GM12878 (cell line): ENCODE measurements around the gene CLK4. TPM values are rescaled to one million over a fixed set of nuclear protein-coding genes. Genes with fewer than 3 reads are reported as not detected.
"Not testable (repeated sequence)": the region's sequence is repeated elsewhere in the genome, so short reads cannot be mapped to it uniquely, and the experiment has no call there.

Source experiments
- ATAC-seq: fragments of 200-7000 bp; cut with Tn5 transposase; 3 replicates; pipeline ENCODE4 v1.9.1; 2020; ENCODE audit warnings: mild to moderate bottlenecking, moderate library complexity
- BruUV-seq: library from RNA; stranded (reverse); fragments of 400-500 nt; replicated peaks from 2 replicates; lab custom pipeline; 2021; lab: Mats Ljungman, UMichigan
- CTCF ChIA-PET: fragments of 300-600 bp; sonication (Branson Sonifier 250); formaldehyde crosslinking; extraction: SDS; loops from one replicate; lab custom pipeline; 2021; ENCODE audit warnings: inconsistent platforms; lab: Yijun Ruan, JAX
- POLR2A ChIA-PET: fragments of 350-600 bp; formaldehyde crosslinking; extraction: SDS; loops from one replicate; lab custom pipeline; 2021; ENCODE audit warnings: inconsistent platforms; lab: Charles Lee
- RAD21 ChIA-PET: fragments of 300-600 bp; sonication (Branson Sonifier 250); formaldehyde crosslinking; loops from one replicate; lab custom pipeline; 2023; ENCODE audit warnings: antibody characterized with exemption; ENCODE audit not compliant: unreplicated experiment; lab: Charles Lee
- SMC1A ChIA-PET: fragments of 300-600 bp; sonication (Branson Sonifier 250); formaldehyde crosslinking; loops from one replicate; lab custom pipeline; 2023; ENCODE audit not compliant: unreplicated experiment, uncharacterized antibody; lab: Charles Lee
- DNase-seq: peaks from one replicate; pipeline ENCODE4 v3.0.0-alpha.2; 2011; ENCODE audit warnings: low read depth, low spot score
- FAIRE-seq: peaks from 3 replicates; lab custom pipeline; 2011; peaks lifted over from hg19 to GRCh38; lab: Jason Lieb, UNC
- H2AFZ ChIP-seq: 2 replicates; pipeline ENCODE4 v1.6.0; 2011; ENCODE audit warnings: low read depth, low read length, control low read depth; ENCODE audit not compliant: control insufficient read depth
- H3K27ac ChIP-seq: 2 replicates; pipeline ENCODE4 v1.5.1; 2011; ENCODE audit warnings: control low read depth; ENCODE audit not compliant: control insufficient read depth, insufficient read depth
- H3K27me3 ChIP-seq, 2 experiments: replicated peaks in 1 of 2; 2 replicates each; pipeline versions ENCODE4 v1.6.0 to v1.6.1; 2011; ENCODE audit warnings: low read length in 1 of 2; ENCODE audit not compliant: control insufficient read depth in 2 of 2, insufficient read depth in 2 of 2
- H3K36me3 ChIP-seq, 2 experiments: 2 replicates each; pipeline ENCODE4 v1.5.1; 2011; ENCODE audit warnings: low read length in 1 of 2; ENCODE audit not compliant: control insufficient read depth in 2 of 2, insufficient read depth in 2 of 2
- H3K4me1 ChIP-seq: 2 replicates; pipeline ENCODE4 v1.6.1; 2011; ENCODE audit warnings: mild to moderate bottlenecking, low read length, moderate library complexity, mixed read lengths; ENCODE audit not compliant: control insufficient read depth, insufficient read depth
- H3K4me2 ChIP-seq: 2 replicates; pipeline ENCODE4 v1.6.0; 2011; ENCODE audit warnings: control low read depth; ENCODE audit not compliant: control insufficient read depth, insufficient read depth
- H3K4me3 ChIP-seq: fragments of 200-600 bp; sonication (generic); 2 replicates; pipeline ENCODE4 v1.5.1; 2016
- H3K79me2 ChIP-seq: 2 replicates; pipeline ENCODE4 v1.6.0; 2011; ENCODE audit warnings: low read length; ENCODE audit not compliant: control insufficient read depth, insufficient read depth
- H3K9ac ChIP-seq: 2 replicates; pipeline ENCODE4 v1.8.0; 2011; ENCODE audit warnings: low read length, control low read depth, mixed read lengths; ENCODE audit not compliant: control insufficient read depth, insufficient read depth
- H3K9me3 ChIP-seq: replicated peaks from 3 replicates; pipeline ENCODE4 v1.5.1; 2011; ENCODE audit warnings: mild to moderate bottlenecking, low read length; ENCODE audit not compliant: control insufficient read depth, insufficient read depth
- H4K20me1 ChIP-seq: 2 replicates; pipeline ENCODE4 v1.6.0; 2011; ENCODE audit not compliant: control insufficient read depth, insufficient read depth
- NFYA ChIP-seq: IDR thresholded peaks from 2 replicates; pipeline ENCODE4 v1.6.1; 2011; ENCODE audit warnings: low read depth, mild to moderate bottlenecking, low read length, improper control_type of control experiment, borderline replicate concordance
- NFYB ChIP-seq: IDR thresholded peaks from 2 replicates; pipeline ENCODE4 v1.6.1; 2011; ENCODE audit warnings: low read depth, mild to moderate bottlenecking, low read length, improper control_type of control experiment, moderate library complexity; ENCODE audit not compliant: insufficient read depth
- REST ChIP-seq: IDR thresholded peaks from 2 replicates; pipeline ENCODE4 v1.6.1; 2012; ENCODE audit warnings: mild to moderate bottlenecking, low read depth, low read length
- WGBS: methylation state at CpG from one replicate; pipeline ENCODE4 v1.1.6; 2016; ENCODE audit warnings: low lambda C conversion rate; ENCODE audit not compliant: insufficient replicate concordance, insufficient coverage; ENCODE audit errors: missing lambda C conversion rate; 5-methylcytosine and 5-hydroxymethylcytosine counted together
- in situ Hi-C: fragments of 300-500 bp; cut with MboI; formaldehyde crosslinking; loops from 9 replicates; pipeline ENCODE4 v1.14.3; 2018; ENCODE audit warnings: mixed read lengths
- intact Hi-C: fragments of 100-400 bp; cut with micrococcal nuclease; formaldehyde crosslinking; loops from one replicate; pipeline ENCODE4 v1.14.2; 2022; ENCODE audit not compliant: unreplicated experiment
- polyA plus RNA-seq, 11 experiments: library from polyadenylated mRNA; depleted of rRNA in 4 of 11; unstranded in 6 of 11; stranded (reverse) in 5 of 11; fragments of >200 nt; fragmentation: Nextera tagmentation in 4 of 11; fragmentation: Illumina TruSeq in 1 of 11; extraction: Ambion mirVana in 4 of 11; extraction: Trizol in 1 of 11; gene quantifications; 1 replicate in 1 of 11; 2 replicates in 10 of 11; pipeline versions ENCODE4 v1.2.1 to v1.2.3, GENCODE V29; 2011 to 2016; ENCODE audit warnings: inconsistent platforms in 2 of 11, missing spikeins in 2 of 11, low read depth in 1 of 11
- total RNA-seq, 4 experiments: library from RNA; depleted of rRNA in 3 of 4; stranded (reverse); fragments of >200 nt in 3 of 4; fragmentation: Illumina TruSeq in 1 of 4; extraction: Trizol in 1 of 4; gene quantifications; 2 replicates each; pipeline versions ENCODE4 v1.2.1 to v1.2.3, GENCODE V29; 2013 to 2021

CLK4 gene
- total and polyA plus RNA-seq, 10 of the 15 experiments (the other 5 are each of a cell fraction or from before 2014, with no cell fraction given): 13.6 to 47.9 (median 19.1) TPM

- H3K79me2 ChIP-seq, CTCF ChIA-PET, H2AFZ ChIP-seq, ATAC-seq, POLR2A ChIA-PET, DNase-seq, BruUV-seq, H4K20me1 ChIP-seq, H3K9ac ChIP-seq, H3K4me2 ChIP-seq, H3K4me1 ChIP-seq, H3K4me3 ChIP-seq, H3K36me3 ChIP-seq, H3K27me3 ChIP-seq, in situ Hi-C loops, SMC1A ChIA-PET, intact Hi-C loops, RAD21 ChIA-PET, FAIRE-seq, H3K9me3 ChIP-seq, H3K27ac ChIP-seq: not testable (repeated sequence)
- WGBS: 37% methylated on average over 11 of the region's 11 CpGs
Observed at GRCh38 chr5:178585421-178585820, 41.4 kb downstream of the CLK4 start.

- H3K4me2 ChIP-seq: no peak overlapping the region
- SMC1A ChIA-PET: no interaction called here
- 55% methylated on average over 8 of the region's 8 CpGs for WGBS
- BruUV-seq: no TSS peak
- no peaks in the 10 kb centered on the region for H3K4me1 ChIP-seq
- no peak for FAIRE-seq
- intact Hi-C loops: no loop called here
- no peaks in the 10 kb centered on the region; the same call in 2 of the 3 replicates for H3K9me3 ChIP-seq
- H3K79me2 ChIP-seq: no peaks in the 10 kb centered on the region
- POLR2A ChIA-PET: no interaction called here
- RAD21 ChIA-PET: no interaction called here
- no peaks in the 10 kb centered on the region for H3K36me3 ChIP-seq
- no peak overlapping the region for H3K4me3 ChIP-seq
- CTCF ChIA-PET: interaction anchor here (0.6 kb wide), 1 partner anchor 1393 kb away, joined by 4 read pairs; no protein-coding TSS in a partner anchor
- in situ Hi-C loops: no loop called here
- H3K9ac ChIP-seq: no peak overlapping the region
- no peak for ATAC-seq
- TF ChIP-seq NFYB (no peak), NFYA (no peak), REST (no peak)
- no peaks in the 10 kb centered on the region for H4K20me1 ChIP-seq
- no peaks in the 10 kb centered on the region for H3K27me3 ChIP-seq
- H2AFZ ChIP-seq: no peak overlapping the region
- no peak for DNase-seq
- H3K27ac ChIP-seq: no peak overlapping the region
Observed at GRCh38 chr5:178583279-178583678, 43.6 kb downstream of the CLK4 start.
